T1000 (cell line): Measurements from ENCODE around the gene FBXO34.

Experiments
- DNase-seq: peaks from one replicate; lab custom pipeline; 2025; ENCODE audit warnings: mixed read lengths; lab: John Stamatoyannopoulos, UW

FBXO34 gene

GRCh38 chr14:55270832-55271571 lies at the start of gene FBXO34:
TSS of gene FBXO34 (plus strand) at chr14:55271421. CDS start at chr14:55350391, 78,970 bp downstream.
- peak; percentile 97 for DNase-seq

GRCh38 chr14:55221968-55222367 lies 49.3 kb upstream of the FBXO34 start:
- no peak for DNase-seq

GRCh38 chr14:55223364-55223763 lies 47.9 kb upstream of the FBXO34 start:
- no peak for DNase-seq

GRCh38 chr14:55228261-55228660 lies 43.0 kb upstream of the FBXO34 start:
- DNase-seq, result no peak

GRCh38 chr14:55233591-55233990 lies 37.6 kb upstream of the FBXO34 start:
- DNase-seq, result no peak

- DNase-seq, result no peak
Observed at GRCh38 chr14:55238019-55238680, 33.1 kb upstream of the FBXO34 start.

- DNase-seq, result no peak
Observed at GRCh38 chr14:55239320-55239719, 31.9 kb upstream of the FBXO34 start.

GRCh38 chr14:55240526-55241178 lies 30.6 kb upstream of the FBXO34 start:
- DNase-seq, result no peak

- no peak for DNase-seq
Observed at GRCh38 chr14:55241673-55242072, 29.5 kb upstream of the FBXO34 start.

- no peak for DNase-seq
Observed at GRCh38 chr14:55243386-55243785, 27.8 kb upstream of the FBXO34 start.

- DNase-seq, result no peak
Observed at GRCh38 chr14:55243813-55244212, 27.4 kb upstream of the FBXO34 start.

GRCh38 chr14:55245657-55246268 lies 25.5 kb upstream of the FBXO34 start:
- DNase-seq, result no peak

- DNase-seq, result no peak
Observed at GRCh38 chr14:55248411-55248810, 22.8 kb upstream of the FBXO34 start.

GRCh38 chr14:55249423-55249822 lies 21.8 kb upstream of the FBXO34 start:
- no peak for DNase-seq

- DNase-seq, result no peak
Observed at GRCh38 chr14:55253276-55253675, 17.9 kb upstream of the FBXO34 start.

GRCh38 chr14:55254581-55254980 lies 16.6 kb upstream of the FBXO34 start:
- DNase-seq, result no peak

GRCh38 chr14:55255979-55256378 lies 15.2 kb upstream of the FBXO34 start:
- DNase-seq, result no peak

- no peak for DNase-seq
Observed at GRCh38 chr14:55256586-55256985, 14.6 kb upstream of the FBXO34 start.

GRCh38 chr14:55265197-55265596 lies 6.0 kb upstream of the FBXO34 start:
- DNase-seq, result no peak

GRCh38 chr14:55267820-55268219 lies 3.4 kb upstream of the FBXO34 start:
- DNase-seq, result no peak

GRCh38 chr14:55271572-55272298 lies 514 bp downstream of the FBXO34 start:
- DNase-seq, result peak; percentile 60

- DNase-seq, result no peak
Observed at GRCh38 chr14:55272387-55272786, 1.2 kb downstream of the FBXO34 start.
